HepG2 (cell line): ENCODE measurements around the gene FGF14. TPM values are rescaled to one million over a fixed set of nuclear protein-coding genes. Genes with fewer than 3 reads are reported as not detected.

Source experiments
- ATAC-seq: fragments of 200-7000 bp; cut with Tn5 transposase; 3 replicates; pipeline ENCODE4 v1.9.1; 2020; ENCODE audit warnings: mild to moderate bottlenecking, moderate library complexity
- BruUV-seq: library from RNA; stranded (reverse); fragments of 400-500 nt; replicated peaks from 2 replicates; lab custom pipeline; 2021; lab: Mats Ljungman, UMichigan
- CTCF ChIA-PET: fragments of 300-600 bp; formaldehyde crosslinking; extraction: SDS; loops from one replicate; lab custom pipeline; 2021; ENCODE audit warnings: low total read pairs, inconsistent platforms, low intra/inter-chr PET ratio; lab: Yijun Ruan, JAX
- POLR2A ChIA-PET: fragments of 350-600 bp; sonication (Branson Sonifier 250); formaldehyde crosslinking; loops from one replicate; lab custom pipeline; 2020; ENCODE audit warnings: antibody characterized with exemption, inconsistent platforms; lab: Yijun Ruan, JAX
- DNase-seq: peaks from one replicate; pipeline ENCODE4 v3.0.0-alpha.2; 2015; ENCODE audit warnings: low spot score
- FAIRE-seq: peaks from 3 replicates; lab custom pipeline; 2011; peaks lifted over from hg19 to GRCh38; lab: Jason Lieb, UNC
- H2AFZ ChIP-seq: one replicate; pipeline ENCODE4 v1.6.1; 2011; ENCODE audit warnings: low read length, inconsistent platforms
- H3K27ac ChIP-seq: fragments of 300-600 bp; 3 replicates; pipeline ENCODE4 v1.8.0; 2011; ENCODE audit warnings: mixed run types, mild to moderate bottlenecking, mixed read lengths, low read length, inconsistent platforms; ENCODE audit not compliant: insufficient read depth; ENCODE audit errors: extremely low read length
- H3K27me3 ChIP-seq, 2 experiments: fragments of 200-600 bp in 1 of 2; 2 replicates in 1 of 2; 3 replicates in 1 of 2; pipeline versions ENCODE4 v1.6.0 to v1.8.0; 2011; ENCODE audit warnings: low read length in 2 of 2, mild to moderate bottlenecking in 2 of 2, moderate library complexity in 2 of 2, inconsistent platforms in 1 of 2; ENCODE audit not compliant: insufficient read depth in 2 of 2, control insufficient read depth in 1 of 2
- H3K36me3 ChIP-seq, 2 experiments: fragments of 200-600 bp in 1 of 2; replicated peaks in 1 of 2; 2 replicates in 1 of 2; 3 replicates in 1 of 2; pipeline versions ENCODE4 v1.5.1 to v1.8.0; 2011; ENCODE audit warnings: low read length in 2 of 2, inconsistent platforms in 1 of 2; ENCODE audit not compliant: insufficient read depth in 2 of 2, control insufficient read depth in 1 of 2
- H3K4me1 ChIP-seq: 2 replicates; pipeline ENCODE4 v1.5.1; 2012; ENCODE audit warnings: low read length, inconsistent platforms; ENCODE audit not compliant: insufficient read depth
- H3K4me2 ChIP-seq: 2 replicates; pipeline ENCODE4 v1.6.0; 2011; ENCODE audit warnings: low read depth, low read length, inconsistent platforms
- H3K4me3 ChIP-seq, 3 experiments: fragments of 200-600 bp in 1 of 3; sonication (generic), shearing (Covaris generic) in 1 of 3; replicated peaks in 1 of 3; 2 replicates each; pipeline ENCODE4 v1.5.1; 2011 to 2016; ENCODE audit warnings: low read length in 3 of 3, inconsistent platforms in 2 of 3, low read depth in 2 of 3, mild to moderate bottlenecking in 2 of 3, control low read depth in 1 of 3, mixed read lengths in 1 of 3; ENCODE audit not compliant: insufficient read depth in 1 of 3
- H3K79me2 ChIP-seq: one replicate; pipeline ENCODE4 v1.6.1; 2011; ENCODE audit warnings: low read length, inconsistent platforms; ENCODE audit not compliant: insufficient read depth
- H3K9ac ChIP-seq: 2 replicates; pipeline ENCODE4 v1.6.0; 2011; ENCODE audit warnings: mild to moderate bottlenecking, low read depth, low read length, inconsistent platforms; ENCODE audit not compliant: insufficient read depth
- H3K9me3 ChIP-seq: 2 replicates; pipeline ENCODE4 v1.5.1; 2012; ENCODE audit warnings: mild to moderate bottlenecking, low read length
- H4K20me1 ChIP-seq: 2 replicates; pipeline ENCODE4 v1.6.0; 2011; ENCODE audit warnings: inconsistent platforms, mild to moderate bottlenecking, low read length, moderate library complexity; ENCODE audit not compliant: insufficient read depth
- CBX2 ChIP-seq, 2 experiments: fragments of 200-600 bp in 1 of 2; sonication (generic); formaldehyde crosslinking in 1 of 2; IDR thresholded peaks; 2 replicates each; pipeline versions ENCODE4 v1.7.0 to v1.8.1; 2018 to 2022; ENCODE audit warnings: low read depth in 2 of 2, low read length in 1 of 2, mild to moderate bottlenecking in 1 of 2, missing genetic modification reagents in 1 of 2
- HNF4A ChIP-seq: sonication (generic); formaldehyde crosslinking; IDR thresholded peaks from 2 replicates; pipeline ENCODE4 v1.4.0; 2020; ENCODE audit warnings: missing genetic modification reagents
- HNRNPL ChIP-seq: fragments of 200-400 bp; formaldehyde crosslinking; IDR thresholded peaks from 2 replicates; pipeline ENCODE4 v1.6.1; 2017; ENCODE audit warnings: mild to moderate bottlenecking, low read depth, low read length
- ZNF24 ChIP-seq: fragments of 450-650 bp; IDR thresholded peaks from 2 replicates; pipeline ENCODE4 v1.6.1; 2017; ENCODE audit warnings: antibody characterized with exemption, mild to moderate bottlenecking
- ZNF337 ChIP-seq: sonication (generic); formaldehyde crosslinking; IDR thresholded peaks from 2 replicates; pipeline ENCODE4 v1.5.1; 2020; ENCODE audit warnings: missing genetic modification reagents, low read depth, mild to moderate bottlenecking, borderline replicate concordance
- ZNF788 ChIP-seq: sonication (generic); formaldehyde crosslinking; IDR thresholded peaks from 2 replicates; pipeline ENCODE4 v1.5.0; 2020; ENCODE audit warnings: mild to moderate bottlenecking, missing genetic modification reagents, borderline replicate concordance
- WGBS: methylation state at CpG from one replicate; pipeline ENCODE4 v1.1.6; 2017; ENCODE audit warnings: low lambda C conversion rate; 5-methylcytosine and 5-hydroxymethylcytosine counted together
- in situ Hi-C: cut with HindIII; loops from 2 replicates; pipeline ENCODE4 v1.10.0; 2017; ENCODE audit warnings: low pct_unique_long_range_greater_than_20kb; ENCODE audit not compliant: extremely low pct_ligation_motif_present
- intact Hi-C: fragments of 100-400 bp; cut with micrococcal nuclease; formaldehyde crosslinking; loops from one replicate; pipeline ENCODE4 v1.10.0; 2022; ENCODE audit not compliant: unreplicated experiment
- polyA plus RNA-seq, 8 experiments: library from polyadenylated mRNA; depleted of rRNA in 3 of 8; stranded (reverse) in 7 of 8; unstranded in 1 of 8; fragments of >200 nt; fragmentation: Illumina TruSeq in 4 of 8; extraction: Trizol in 4 of 8; gene quantifications; 2 replicates each; pipeline versions ENCODE4 v1.2.1 to v1.2.3, GENCODE V29; 2011 to 2016; ENCODE audit warnings: low read depth in 4 of 8, missing spikeins in 1 of 8, mixed read lengths in 1 of 8; ENCODE audit not compliant: insufficient read depth in 1 of 8
- total RNA-seq, 5 experiments: library from RNA; depleted of rRNA; stranded (reverse); fragments of >200 nt; fragmentation: Illumina TruSeq; extraction: Trizol; gene quantifications; 2 replicates each; pipeline ENCODE4 v1.2.3, GENCODE V29; 2016; ENCODE audit warnings: low read depth in 1 of 5
- TF ChIP-seq, protein P1 (sequence below): sonication (generic); formaldehyde crosslinking; IDR thresholded peaks from 2 replicates; pipeline ENCODE4 v1.4.0; 2020; ENCODE audit warnings: missing genetic modification reagents, borderline replicate concordance
- TF ChIP-seq, protein P2 (sequence below): sonication (generic); formaldehyde crosslinking; IDR thresholded peaks from 2 replicates; pipeline ENCODE4 v1.8.1; 2022; ENCODE audit warnings: low read depth, mild to moderate bottlenecking, missing genetic modification reagents
- TF ChIP-seq, protein P3 (sequence below): sonication (generic); formaldehyde crosslinking; IDR thresholded peaks from 2 replicates; pipeline ENCODE4 v1.8.0; 2022; ENCODE audit warnings: mild to moderate bottlenecking, missing genetic modification reagents, moderate library complexity
- TF ChIP-seq, protein P4 (sequence below): sonication (generic); formaldehyde crosslinking; IDR thresholded peaks from 2 replicates; pipeline ENCODE4 v1.4.0; 2020; ENCODE audit warnings: missing genetic modification reagents, low read depth, mild to moderate bottlenecking, borderline replicate concordance

FGF14 gene
- total and polyA plus RNA-seq, 2 of the 13 experiments (the other 11 are each of a cell fraction or from before 2014, with no cell fraction given), result not detected

DNA sequence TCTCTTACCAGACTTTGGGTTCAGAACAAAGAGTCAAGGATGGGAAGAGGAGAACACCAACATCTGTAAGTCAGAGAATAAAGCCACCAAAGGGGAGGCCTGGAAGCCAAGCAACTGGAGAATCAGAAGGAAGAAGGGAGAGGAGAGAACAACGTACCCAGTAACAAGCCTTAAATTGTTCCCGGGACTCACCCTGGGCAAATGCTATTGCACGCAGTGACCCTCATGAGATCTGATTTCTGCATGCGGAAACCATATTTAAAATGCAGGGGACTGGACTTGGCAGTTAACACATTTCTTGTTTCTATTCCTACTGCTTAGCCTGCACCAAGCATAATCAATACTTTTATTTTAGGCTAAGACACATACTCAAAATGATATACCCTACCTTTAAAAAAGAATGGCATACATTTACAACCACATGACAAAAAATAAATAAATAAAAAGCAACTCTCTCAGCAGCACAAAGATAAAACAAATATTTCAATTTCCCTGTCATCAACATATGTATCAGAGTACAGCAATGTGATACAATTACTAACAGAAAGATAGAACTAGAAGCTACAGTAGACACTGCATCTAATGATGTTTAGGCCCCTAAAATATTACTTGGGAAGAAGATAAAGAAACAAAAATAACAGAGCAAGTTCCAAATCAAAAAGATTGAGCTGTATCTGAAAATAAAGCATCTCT lies 534.8 kb downstream of the FGF14 start:
- Histone ChIP-seq H3K27ac (no peak overlapping the region), H3K4me1 (no peaks in the 10 kb centered on the region), H3K79me2 (no peaks in the 10 kb centered on the region), H3K9me3 (no peaks in the 10 kb centered on the region), H3K27me3 (no peaks in the 10 kb centered on the region), H3K36me3 (no peaks in the 10 kb centered on the region), H2AFZ (no peak overlapping the region), H3K4me2 (no peak overlapping the region), H4K20me1 (no peaks in the 10 kb centered on the region), H3K4me3 (no peak overlapping the region), H3K9ac (no peak overlapping the region)
- FAIRE-seq, result no peak
- DNase-seq, result no peak
- no TSS peak for BruUV-seq
- in situ Hi-C loops, result no loop called here
- no peak for ATAC-seq
- WGBS, result 43% methylated on average over 4 of the region's 4 CpGs
- CTCF ChIA-PET, result no interaction called here
- intact Hi-C loops, result loop anchor here (5.0 kb wide), 1 partner anchor 625 kb away; no protein-coding TSS in a partner anchor
- POLR2A ChIA-PET, result no interaction called here
- no peak for TF ChIP-seq HNF4A (CRISPR knock-in tag)
- TF ChIP-seq ZNF24, result no peak
- TF ChIP-seq, protein P1, sequence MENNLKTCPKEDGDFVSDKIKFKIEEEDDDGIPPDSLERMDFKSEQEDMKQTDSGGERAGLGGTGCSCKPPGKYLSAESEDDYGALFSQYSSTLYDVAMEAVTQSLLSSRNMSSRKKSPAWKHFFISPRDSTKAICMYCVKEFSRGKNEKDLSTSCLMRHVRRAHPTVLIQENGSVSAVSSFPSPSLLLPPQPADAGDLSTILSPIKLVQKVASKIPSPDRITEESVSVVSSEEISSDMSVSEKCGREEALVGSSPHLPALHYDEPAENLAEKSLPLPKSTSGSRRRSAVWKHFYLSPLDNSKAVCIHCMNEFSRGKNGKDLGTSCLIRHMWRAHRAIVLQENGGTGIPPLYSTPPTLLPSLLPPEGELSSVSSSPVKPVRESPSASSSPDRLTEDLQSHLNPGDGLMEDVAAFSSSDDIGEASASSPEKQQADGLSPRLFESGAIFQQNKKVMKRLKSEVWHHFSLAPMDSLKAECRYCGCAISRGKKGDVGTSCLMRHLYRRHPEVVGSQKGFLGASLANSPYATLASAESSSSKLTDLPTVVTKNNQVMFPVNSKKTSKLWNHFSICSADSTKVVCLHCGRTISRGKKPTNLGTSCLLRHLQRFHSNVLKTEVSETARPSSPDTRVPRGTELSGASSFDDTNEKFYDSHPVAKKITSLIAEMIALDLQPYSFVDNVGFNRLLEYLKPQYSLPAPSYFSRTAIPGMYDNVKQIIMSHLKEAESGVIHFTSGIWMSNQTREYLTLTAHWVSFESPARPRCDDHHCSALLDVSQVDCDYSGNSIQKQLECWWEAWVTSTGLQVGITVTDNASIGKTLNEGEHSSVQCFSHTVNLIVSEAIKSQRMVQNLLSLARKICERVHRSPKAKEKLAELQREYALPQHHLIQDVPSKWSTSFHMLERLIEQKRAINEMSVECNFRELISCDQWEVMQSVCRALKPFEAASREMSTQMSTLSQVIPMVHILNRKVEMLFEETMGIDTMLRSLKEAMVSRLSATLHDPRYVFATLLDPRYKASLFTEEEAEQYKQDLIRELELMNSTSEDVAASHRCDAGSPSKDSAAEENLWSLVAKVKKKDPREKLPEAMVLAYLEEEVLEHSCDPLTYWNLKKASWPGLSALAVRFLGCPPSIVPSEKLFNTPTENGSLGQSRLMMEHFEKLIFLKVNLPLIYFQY, result no peak
- TF ChIP-seq, protein P2, sequence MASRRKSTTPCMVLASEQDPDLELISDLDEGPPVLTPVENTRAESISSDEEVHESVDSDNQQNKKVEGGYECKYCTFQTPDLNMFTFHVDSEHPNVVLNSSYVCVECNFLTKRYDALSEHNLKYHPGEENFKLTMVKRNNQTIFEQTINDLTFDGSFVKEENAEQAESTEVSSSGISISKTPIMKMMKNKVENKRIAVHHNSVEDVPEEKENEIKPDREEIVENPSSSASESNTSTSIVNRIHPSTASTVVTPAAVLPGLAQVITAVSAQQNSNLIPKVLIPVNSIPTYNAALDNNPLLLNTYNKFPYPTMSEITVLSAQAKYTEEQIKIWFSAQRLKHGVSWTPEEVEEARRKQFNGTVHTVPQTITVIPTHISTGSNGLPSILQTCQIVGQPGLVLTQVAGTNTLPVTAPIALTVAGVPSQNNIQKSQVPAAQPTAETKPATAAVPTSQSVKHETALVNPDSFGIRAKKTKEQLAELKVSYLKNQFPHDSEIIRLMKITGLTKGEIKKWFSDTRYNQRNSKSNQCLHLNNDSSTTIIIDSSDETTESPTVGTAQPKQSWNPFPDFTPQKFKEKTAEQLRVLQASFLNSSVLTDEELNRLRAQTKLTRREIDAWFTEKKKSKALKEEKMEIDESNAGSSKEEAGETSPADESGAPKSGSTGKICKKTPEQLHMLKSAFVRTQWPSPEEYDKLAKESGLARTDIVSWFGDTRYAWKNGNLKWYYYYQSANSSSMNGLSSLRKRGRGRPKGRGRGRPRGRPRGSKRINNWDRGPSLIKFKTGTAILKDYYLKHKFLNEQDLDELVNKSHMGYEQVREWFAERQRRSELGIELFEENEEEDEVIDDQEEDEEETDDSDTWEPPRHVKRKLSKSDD, result no peak
- TF ChIP-seq HNRNPL, result no peak
- TF ChIP-seq, protein P3, sequence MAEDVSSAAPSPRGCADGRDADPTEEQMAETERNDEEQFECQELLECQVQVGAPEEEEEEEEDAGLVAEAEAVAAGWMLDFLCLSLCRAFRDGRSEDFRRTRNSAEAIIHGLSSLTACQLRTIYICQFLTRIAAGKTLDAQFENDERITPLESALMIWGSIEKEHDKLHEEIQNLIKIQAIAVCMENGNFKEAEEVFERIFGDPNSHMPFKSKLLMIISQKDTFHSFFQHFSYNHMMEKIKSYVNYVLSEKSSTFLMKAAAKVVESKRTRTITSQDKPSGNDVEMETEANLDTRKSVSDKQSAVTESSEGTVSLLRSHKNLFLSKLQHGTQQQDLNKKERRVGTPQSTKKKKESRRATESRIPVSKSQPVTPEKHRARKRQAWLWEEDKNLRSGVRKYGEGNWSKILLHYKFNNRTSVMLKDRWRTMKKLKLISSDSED, result no peak
- TF ChIP-seq ZNF337 (CRISPR knock-in tag), result no peak
- TF ChIP-seq, protein P4, sequence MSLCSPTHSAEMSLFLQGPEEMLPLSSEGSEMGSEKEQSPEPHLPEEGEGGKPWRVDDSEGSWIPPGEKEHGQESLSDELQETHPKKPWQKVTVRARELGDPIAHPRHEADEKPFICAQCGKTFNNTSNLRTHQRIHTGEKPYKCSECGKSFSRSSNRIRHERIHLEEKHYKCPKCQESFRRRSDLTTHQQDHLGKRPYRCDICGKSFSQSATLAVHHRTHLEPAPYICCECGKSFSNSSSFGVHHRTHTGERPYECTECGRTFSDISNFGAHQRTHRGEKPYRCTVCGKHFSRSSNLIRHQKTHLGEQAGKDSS, result no peak
- no peak for TF ChIP-seq ZNF788 (CRISPR knock-in tag)
- TF ChIP-seq CBX2 (IDR thresholded peaks at IDR 0.05; ENCODE audit: low read depth, low read length), result no peak
- no peak for TF ChIP-seq CBX2 (CRISPR knock-in tag; IDR thresholded peaks at IDR 0.05; ENCODE audit: low read depth)
